Measurements from ENCODE around the gene UROC1. TPM values are rescaled to one million over a fixed set of nuclear protein-coding genes. Genes with fewer than 3 reads are reported as not detected.

The UROC1 gene
- total and polyA plus RNA-seq, 2 of the 4 experiments (the other 2 are of a cell fraction): not detected

DNA sequence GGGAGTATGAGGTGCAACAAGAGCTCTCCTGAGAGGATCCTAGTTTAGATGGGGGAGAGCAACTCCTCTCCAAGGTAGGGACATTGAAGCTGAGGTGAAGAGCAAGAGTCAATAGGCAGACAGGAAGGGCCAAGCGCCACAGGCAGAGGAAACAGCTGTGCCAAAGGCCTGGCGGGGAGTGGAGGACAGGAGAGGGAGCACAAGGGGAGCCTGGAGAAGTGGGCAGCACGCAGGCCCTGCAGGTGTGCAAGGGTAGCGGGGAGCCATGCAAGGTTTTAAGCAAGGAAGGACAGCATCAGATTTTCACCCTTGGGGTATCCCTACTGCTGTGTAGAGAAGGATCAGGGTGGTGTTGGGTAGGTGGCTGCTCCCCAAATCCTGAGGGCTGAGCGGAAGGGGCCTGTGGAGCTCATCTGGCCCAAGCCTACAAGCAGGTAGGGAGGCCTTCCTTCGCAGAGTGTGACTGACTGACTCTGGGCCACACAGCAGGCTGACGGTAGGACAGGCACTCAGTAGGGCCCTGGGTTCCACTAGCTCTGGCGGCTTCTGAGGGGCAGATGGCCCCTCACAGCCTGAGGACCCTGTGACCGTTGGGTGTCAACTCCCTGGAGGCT, 19.6 kb upstream of the UROC1 start:
- no peak for ATAC-seq (ENCODE audit: low read depth)
- dilution Hi-C loops (cut with HindIII; ENCODE audit: low sequenced_read_pairs, unreplicated experiment): no loop called here

More for the DNA sequence above, 19.6 kb upstream of the UROC1 start:
- ChIA-PET CTCF (no interaction called here), POLR2A (ENCODE audit: unreplicated experiment) (no interaction called here)
- Histone ChIP-seq H3K27ac (ENCODE audit: insufficient read depth, low read length) (no peak overlapping the region), H3K18ac (ENCODE audit: low read depth, low read length) (no peak overlapping the region), H3K4me1 (ENCODE audit: control insufficient read depth, insufficient read depth, low read length) (peaks cover 6% of the 10 kb centered on the region), H2BK20ac (ENCODE audit: low read depth, low read length) (no peak overlapping the region), H3K4ac (ENCODE audit: low read depth, low read length) (no peak overlapping the region), H3K4me2 (ENCODE audit: low read depth, low read length) (no peak overlapping the region), H2AK5ac (ENCODE audit: low read depth, low read length) (no peak overlapping the region), H3K56ac (ENCODE audit: extremely low read depth, insufficient read depth, low read length) (no peak overlapping the region), H3K23ac (ENCODE audit: low read depth, low read length) (no peak overlapping the region), H3K14ac (replicated peaks; ENCODE audit: low read depth, low read length) (no peak overlapping the region), H3K79me1 (ENCODE audit: low read depth in 1 of 2, low read length in 2 of 2) (no peaks in the 10 kb centered on the region), H3K9ac (ENCODE audit: low read depth, low read length) (no peak overlapping the region), H4K20me1 (ENCODE audit: insufficient read depth, low read length) (no peaks in the 10 kb centered on the region), H3K9me1 (ENCODE audit: insufficient read depth, low read length) (peaks cover 12% of the 10 kb centered on the region), H2BK120ac (ENCODE audit: low read depth, low read length) (no peak overlapping the region), H3K36me3 (ENCODE audit: control insufficient read depth, insufficient read depth, low read length) (no peaks in the 10 kb centered on the region), H3K9me3 (ENCODE audit: control insufficient read depth, insufficient read depth, low read length) (no peaks in the 10 kb centered on the region; the same call in 1 of the 2 replicates), H3K4me3 (ENCODE audit: insufficient read depth, low read depth, low read length) (no peak overlapping the region), H2AK9ac (replicated peaks; ENCODE audit: low read depth, low read length, poor library complexity) (no peak overlapping the region), H4K8ac (ENCODE audit: low read depth in 2 of 2, low read length in 2 of 2) (no peak overlapping the region), H2AFZ (replicated peaks; ENCODE audit: low read length, poor library complexity) (peak overlapping the region; percentile 17), H4K5ac (ENCODE audit: low read depth, low read length) (no peak overlapping the region), H2BK5ac (ENCODE audit: low read depth, low read length, poor library complexity, severe bottlenecking) (no peak overlapping the region), H4K91ac (ENCODE audit: insufficient read depth, low read depth, low read length) (no peak overlapping the region), H3K27me3 (ENCODE audit: control insufficient read depth, insufficient read depth, low read length) (peaks cover 45% of the 10 kb centered on the region), H2BK15ac (ENCODE audit: low read depth, low read length) (no peak overlapping the region)
- DNase-seq: no peak
- no TSS peak for BruUV-seq (replicated peaks)
- intact Hi-C loops (cut with micrococcal nuclease) (no loop called here), in situ Hi-C loops (cut with MboI; ENCODE audit: low sequenced_read_pairs) (no loop called here)
- TF ChIP-seq POLR2A (IDR thresholded peaks at IDR 0.05; ENCODE audit: low read depth, low read length): no peak
- TF ChIP-seq RCOR1 (IDR thresholded peaks at IDR 0.05; ENCODE audit: insufficient replicate concordance, low read length): no peak
- no peak for TF ChIP-seq MXI1 (IDR thresholded peaks at IDR 0.05; ENCODE audit: borderline replicate concordance, low read depth, low read length)
- no peak for TF ChIP-seq CEBPB (IDR thresholded peaks at IDR 0.05; ENCODE audit: low read depth, low read length)
- no peak for TF ChIP-seq RAD21 (IDR thresholded peaks at IDR 0.05; ENCODE audit: low read length)
- TF ChIP-seq, protein P1, sequence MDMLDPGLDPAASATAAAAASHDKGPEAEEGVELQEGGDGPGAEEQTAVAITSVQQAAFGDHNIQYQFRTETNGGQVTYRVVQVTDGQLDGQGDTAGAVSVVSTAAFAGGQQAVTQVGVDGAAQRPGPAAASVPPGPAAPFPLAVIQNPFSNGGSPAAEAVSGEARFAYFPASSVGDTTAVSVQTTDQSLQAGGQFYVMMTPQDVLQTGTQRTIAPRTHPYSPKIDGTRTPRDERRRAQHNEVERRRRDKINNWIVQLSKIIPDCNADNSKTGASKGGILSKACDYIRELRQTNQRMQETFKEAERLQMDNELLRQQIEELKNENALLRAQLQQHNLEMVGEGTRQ (IDR thresholded peaks at IDR 0.05; ENCODE audit: low read depth, low read length): no peak
- TF ChIP-seq, protein P2, sequence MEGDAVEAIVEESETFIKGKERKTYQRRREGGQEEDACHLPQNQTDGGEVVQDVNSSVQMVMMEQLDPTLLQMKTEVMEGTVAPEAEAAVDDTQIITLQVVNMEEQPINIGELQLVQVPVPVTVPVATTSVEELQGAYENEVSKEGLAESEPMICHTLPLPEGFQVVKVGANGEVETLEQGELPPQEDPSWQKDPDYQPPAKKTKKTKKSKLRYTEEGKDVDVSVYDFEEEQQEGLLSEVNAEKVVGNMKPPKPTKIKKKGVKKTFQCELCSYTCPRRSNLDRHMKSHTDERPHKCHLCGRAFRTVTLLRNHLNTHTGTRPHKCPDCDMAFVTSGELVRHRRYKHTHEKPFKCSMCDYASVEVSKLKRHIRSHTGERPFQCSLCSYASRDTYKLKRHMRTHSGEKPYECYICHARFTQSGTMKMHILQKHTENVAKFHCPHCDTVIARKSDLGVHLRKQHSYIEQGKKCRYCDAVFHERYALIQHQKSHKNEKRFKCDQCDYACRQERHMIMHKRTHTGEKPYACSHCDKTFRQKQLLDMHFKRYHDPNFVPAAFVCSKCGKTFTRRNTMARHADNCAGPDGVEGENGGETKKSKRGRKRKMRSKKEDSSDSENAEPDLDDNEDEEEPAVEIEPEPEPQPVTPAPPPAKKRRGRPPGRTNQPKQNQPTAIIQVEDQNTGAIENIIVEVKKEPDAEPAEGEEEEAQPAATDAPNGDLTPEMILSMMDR (conservative IDR thresholded peaks at IDR 0.05; ENCODE audit: low read depth, low read length): no peak
- TF ChIP-seq BHLHE40 (IDR thresholded peaks at IDR 0.05; ENCODE audit: low read depth, low read length): no peak
- TF ChIP-seq RFX5 (IDR thresholded peaks at IDR 0.05; ENCODE audit: low read depth, low read length): no peak
- no peak for TF ChIP-seq CHD1 (IDR thresholded peaks at IDR 0.05; ENCODE audit: low read depth, low read length)
- TF ChIP-seq MAFK (IDR thresholded peaks at IDR 0.05; ENCODE audit: low read depth, low read length): no peak
- TF ChIP-seq MAZ (IDR thresholded peaks at IDR 0.05; ENCODE audit: borderline replicate concordance, low read depth, low read length): no peak
- no peak for TF ChIP-seq SMC3 (IDR thresholded peaks at IDR 0.05; ENCODE audit: low read depth, low read length)
- TF ChIP-seq, protein P3, sequence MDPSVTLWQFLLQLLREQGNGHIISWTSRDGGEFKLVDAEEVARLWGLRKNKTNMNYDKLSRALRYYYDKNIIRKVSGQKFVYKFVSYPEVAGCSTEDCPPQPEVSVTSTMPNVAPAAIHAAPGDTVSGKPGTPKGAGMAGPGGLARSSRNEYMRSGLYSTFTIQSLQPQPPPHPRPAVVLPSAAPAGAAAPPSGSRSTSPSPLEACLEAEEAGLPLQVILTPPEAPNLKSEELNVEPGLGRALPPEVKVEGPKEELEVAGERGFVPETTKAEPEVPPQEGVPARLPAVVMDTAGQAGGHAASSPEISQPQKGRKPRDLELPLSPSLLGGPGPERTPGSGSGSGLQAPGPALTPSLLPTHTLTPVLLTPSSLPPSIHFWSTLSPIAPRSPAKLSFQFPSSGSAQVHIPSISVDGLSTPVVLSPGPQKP (IDR thresholded peaks at IDR 0.05; ENCODE audit: borderline replicate concordance, low read depth, low read length): no peak
- no peak for TF ChIP-seq NFE2L2 (IDR thresholded peaks at IDR 0.05; ENCODE audit: low read depth, low read length)
- no peak for TF ChIP-seq FOS (IDR thresholded peaks at IDR 0.05; ENCODE audit: low read depth, low read length)
- WGBS, 2 experiments (ENCODE audit: extremely low coverage in 2 of 2, insufficient read length in 1 of 2): 41% methylated on average over 3 of the region's 9 CpGs; no CpG with 5 or more reads in 1 of the 2 experiments
